ENCODE results near the gene HDGFL1.

GRCh38 chr6:22550971-22551670 lies 18.2 kb upstream of the HDGFL1 start:
- TF ChIP-seq CTCF (IDR thresholded peaks at IDR 0.05; ENCODE audit: poor library complexity) (no peak), EZH2 (IDR thresholded peaks at IDR 0.05; ENCODE audit: borderline replicate concordance) (no peak)

All from hepatocyte (in vitro differentiated cells).